PC-3 (cell line): Measurements from ENCODE around the gene FAM47E.

ENCODE experiments used
- EZH2 ChIP-seq: fragments of 300-600 bp; sonication (generic); IDR thresholded peaks from one replicate; pipeline ENCODE4 v1.6.1; 2017; ENCODE audit warnings: antibody characterized with exemption, mild to moderate bottlenecking, low read length; ENCODE audit not compliant: unreplicated experiment
- TF ChIP-seq, protein P1 (sequence below): fragments of 300-600 bp; sonication (generic); conservative IDR thresholded peaks from 2 replicates; pipeline ENCODE4 v1.5.1; 2017; ENCODE audit warnings: antibody characterized with exemption, low read depth, mild to moderate bottlenecking, low read length

DNA sequence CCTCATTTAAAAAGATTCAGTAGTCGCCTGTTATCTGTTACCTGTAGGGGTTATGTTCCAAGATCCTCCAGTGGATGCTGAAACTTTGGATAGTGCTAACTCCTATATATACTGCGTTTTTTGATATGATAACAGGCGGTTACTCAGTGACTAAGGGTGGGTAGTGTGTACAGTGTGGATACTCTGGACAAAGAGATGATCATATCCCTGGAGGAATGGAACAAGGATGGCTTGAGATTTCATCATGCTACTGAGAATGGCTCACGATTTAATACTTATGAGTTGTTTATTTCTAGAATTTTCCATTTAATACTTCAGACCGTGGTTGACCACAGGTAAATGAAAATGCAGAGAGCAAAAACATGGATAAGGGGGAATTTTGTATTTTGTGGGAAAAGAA lies 21.5 kb downstream of the FAM47E start:
- TF ChIP-seq, protein P1, sequence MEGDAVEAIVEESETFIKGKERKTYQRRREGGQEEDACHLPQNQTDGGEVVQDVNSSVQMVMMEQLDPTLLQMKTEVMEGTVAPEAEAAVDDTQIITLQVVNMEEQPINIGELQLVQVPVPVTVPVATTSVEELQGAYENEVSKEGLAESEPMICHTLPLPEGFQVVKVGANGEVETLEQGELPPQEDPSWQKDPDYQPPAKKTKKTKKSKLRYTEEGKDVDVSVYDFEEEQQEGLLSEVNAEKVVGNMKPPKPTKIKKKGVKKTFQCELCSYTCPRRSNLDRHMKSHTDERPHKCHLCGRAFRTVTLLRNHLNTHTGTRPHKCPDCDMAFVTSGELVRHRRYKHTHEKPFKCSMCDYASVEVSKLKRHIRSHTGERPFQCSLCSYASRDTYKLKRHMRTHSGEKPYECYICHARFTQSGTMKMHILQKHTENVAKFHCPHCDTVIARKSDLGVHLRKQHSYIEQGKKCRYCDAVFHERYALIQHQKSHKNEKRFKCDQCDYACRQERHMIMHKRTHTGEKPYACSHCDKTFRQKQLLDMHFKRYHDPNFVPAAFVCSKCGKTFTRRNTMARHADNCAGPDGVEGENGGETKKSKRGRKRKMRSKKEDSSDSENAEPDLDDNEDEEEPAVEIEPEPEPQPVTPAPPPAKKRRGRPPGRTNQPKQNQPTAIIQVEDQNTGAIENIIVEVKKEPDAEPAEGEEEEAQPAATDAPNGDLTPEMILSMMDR: no peak
- no peak for TF ChIP-seq EZH2
